ENCODE measurements around the gene PKP1. TPM values are rescaled to one million over a fixed set of nuclear protein-coding genes. Genes with fewer than 3 reads are reported as not detected.

Gene PKP1
- total RNA-seq, 1 donor from 2014 or later = not detected

DNA sequence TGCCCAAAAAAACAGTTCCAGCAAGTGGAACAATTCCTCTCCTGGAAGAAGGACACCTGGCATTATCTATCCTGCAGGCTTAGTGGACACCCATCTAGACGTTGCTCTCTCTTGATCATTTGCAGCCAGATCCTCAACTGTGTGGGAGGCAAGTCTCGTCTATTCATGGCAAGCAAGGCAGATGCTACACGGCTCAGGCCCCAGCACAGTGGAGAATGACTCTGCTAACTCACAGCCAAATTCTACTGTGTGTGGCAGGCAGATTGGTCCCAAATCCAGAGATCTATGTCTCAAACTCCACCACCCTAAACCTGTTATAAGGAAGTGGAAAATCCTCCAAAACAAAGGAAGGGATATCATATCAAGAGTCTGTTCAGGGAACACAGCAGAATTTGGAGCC lies 87.2 kb downstream of the PKP1 start:
- intact Hi-C loops (cut with DNase I) = no loop called here
- Histone ChIP-seq H3K36me3 (no peaks in the 10 kb centered on the region), H3K27me3 (no peaks in the 10 kb centered on the region)

DNA sequence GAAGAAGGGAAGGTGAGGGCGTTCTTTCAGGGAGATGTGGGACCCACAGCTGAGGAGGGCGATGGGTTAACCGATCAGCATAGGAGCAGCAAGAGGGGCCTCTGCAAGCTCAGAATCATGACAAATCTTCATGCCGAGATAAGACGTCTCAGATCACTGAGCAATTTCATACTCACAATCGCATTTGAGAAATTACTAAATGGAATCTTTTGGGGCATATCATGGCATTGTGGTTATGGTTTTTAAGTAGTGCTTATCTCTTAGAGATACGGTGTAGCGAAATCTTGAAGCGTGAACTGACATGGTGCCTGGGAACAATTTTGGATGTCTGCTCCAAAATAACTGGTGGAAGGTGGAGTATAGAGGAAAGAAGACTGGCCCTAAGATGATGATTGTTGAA lies 88.0 kb downstream of the PKP1 start:
- TF ChIP-seq, protein P1, sequence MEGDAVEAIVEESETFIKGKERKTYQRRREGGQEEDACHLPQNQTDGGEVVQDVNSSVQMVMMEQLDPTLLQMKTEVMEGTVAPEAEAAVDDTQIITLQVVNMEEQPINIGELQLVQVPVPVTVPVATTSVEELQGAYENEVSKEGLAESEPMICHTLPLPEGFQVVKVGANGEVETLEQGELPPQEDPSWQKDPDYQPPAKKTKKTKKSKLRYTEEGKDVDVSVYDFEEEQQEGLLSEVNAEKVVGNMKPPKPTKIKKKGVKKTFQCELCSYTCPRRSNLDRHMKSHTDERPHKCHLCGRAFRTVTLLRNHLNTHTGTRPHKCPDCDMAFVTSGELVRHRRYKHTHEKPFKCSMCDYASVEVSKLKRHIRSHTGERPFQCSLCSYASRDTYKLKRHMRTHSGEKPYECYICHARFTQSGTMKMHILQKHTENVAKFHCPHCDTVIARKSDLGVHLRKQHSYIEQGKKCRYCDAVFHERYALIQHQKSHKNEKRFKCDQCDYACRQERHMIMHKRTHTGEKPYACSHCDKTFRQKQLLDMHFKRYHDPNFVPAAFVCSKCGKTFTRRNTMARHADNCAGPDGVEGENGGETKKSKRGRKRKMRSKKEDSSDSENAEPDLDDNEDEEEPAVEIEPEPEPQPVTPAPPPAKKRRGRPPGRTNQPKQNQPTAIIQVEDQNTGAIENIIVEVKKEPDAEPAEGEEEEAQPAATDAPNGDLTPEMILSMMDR (IDR thresholded peaks at IDR 0.05) = no peak
- no peak for DNase-seq (ENCODE audit: low spot score in 2 of 2)
- no peaks in the 10 kb centered on the region for H3K27me3 ChIP-seq
- H3K36me3 ChIP-seq = no peaks in the 10 kb centered on the region
- H3K27ac ChIP-seq = no peak overlapping the region
- no peaks in the 10 kb centered on the region for H3K4me1 ChIP-seq
- H3K9me3 ChIP-seq = no peaks in the 10 kb centered on the region
- intact Hi-C loops (cut with DNase I) = no loop called here
- H3K4me3 ChIP-seq = no peak overlapping the region

More for the DNA sequence above, 87.2 kb downstream of the PKP1 start:
- DNase-seq (ENCODE audit: low spot score in 2 of 2) = no peak
- no peak overlapping the region for H3K27ac ChIP-seq
- TF ChIP-seq, protein P1 (IDR thresholded peaks at IDR 0.05) = no peak
- no peaks in the 10 kb centered on the region for H3K4me1 ChIP-seq
- H3K4me3 ChIP-seq = no peak overlapping the region
- no peaks in the 10 kb centered on the region for H3K9me3 ChIP-seq

DNA sequence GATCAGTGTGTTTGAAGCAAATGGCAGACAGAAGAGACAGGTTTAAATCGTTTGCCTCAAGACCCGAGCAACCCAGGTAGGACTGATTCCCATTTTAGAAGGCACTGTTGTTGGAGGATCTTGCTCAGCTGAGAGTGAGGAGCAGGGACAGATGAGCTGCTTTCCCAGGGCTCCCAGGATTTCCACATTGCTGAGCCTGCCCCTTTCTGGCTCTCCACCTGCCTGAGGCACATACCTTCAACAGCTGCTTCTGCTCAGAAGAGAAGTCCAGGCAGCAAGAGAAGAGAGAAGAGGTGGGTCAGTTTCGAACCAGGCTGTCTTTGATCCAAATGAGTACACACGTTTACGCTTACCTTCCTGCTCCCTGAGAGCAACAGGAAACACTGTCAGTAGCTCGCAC lies 88.5 kb downstream of the PKP1 start:
- Histone ChIP-seq H3K4me1 (no peaks in the 10 kb centered on the region), H3K9me3 (no peaks in the 10 kb centered on the region), H3K36me3 (no peaks in the 10 kb centered on the region), H3K27me3 (no peaks in the 10 kb centered on the region), H3K4me3 (no peak overlapping the region), H3K27ac (no peak overlapping the region)
- intact Hi-C loops (cut with DNase I) = no loop called here
- TF ChIP-seq, protein P1 (IDR thresholded peaks at IDR 0.05) = no peak
- no peak for DNase-seq (ENCODE audit: low spot score in 2 of 2)

- H3K27ac ChIP-seq = no peak overlapping the region
- no peaks in the 10 kb centered on the region for H3K36me3 ChIP-seq
- intact Hi-C loops (cut with DNase I) = no loop called here
- no peak overlapping the region for H3K4me3 ChIP-seq
- DNase-seq (ENCODE audit: low spot score in 2 of 2) = no peak
- TF ChIP-seq, protein P1 (IDR thresholded peaks at IDR 0.05) = no peak
- no peaks in the 10 kb centered on the region for H3K9me3 ChIP-seq
- H3K4me1 ChIP-seq = no peaks in the 10 kb centered on the region
- no peaks in the 10 kb centered on the region for H3K27me3 ChIP-seq
Observed at GRCh38 chr1:201374364-201374763, 91.1 kb downstream of the PKP1 start.

DNA sequence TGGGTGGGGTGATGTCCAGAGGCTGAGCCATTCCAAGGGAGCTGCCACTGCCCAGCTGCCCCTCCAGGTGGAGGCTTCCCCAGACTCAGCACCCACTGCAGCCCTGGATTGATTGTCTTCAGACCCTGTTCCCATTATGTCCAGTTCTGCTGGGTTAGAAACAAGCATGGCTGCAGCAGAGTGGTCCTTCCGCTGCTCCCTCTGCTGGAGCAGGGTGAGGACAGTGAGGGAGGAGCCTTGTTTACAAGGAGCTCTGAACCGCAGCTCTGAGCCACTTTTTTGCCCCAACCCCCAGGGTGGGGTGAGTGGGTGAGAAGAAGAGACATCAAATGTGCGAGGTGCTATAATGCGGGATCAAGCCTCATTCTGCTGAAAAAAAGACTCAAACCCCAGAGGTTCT lies 91.9 kb downstream of the PKP1 start:
- no peak overlapping the region for H3K4me3 ChIP-seq
- H3K27me3 ChIP-seq = no peaks in the 10 kb centered on the region
- no peaks in the 10 kb centered on the region for H3K36me3 ChIP-seq
- intact Hi-C loops (cut with DNase I) = no loop called here
- H3K9me3 ChIP-seq = no peaks in the 10 kb centered on the region
- H3K4me1 ChIP-seq = no peaks in the 10 kb centered on the region
- TF ChIP-seq, protein P1 (IDR thresholded peaks at IDR 0.05) = no peak
- DNase-seq (ENCODE audit: low spot score in 2 of 2) = no peak
- no peak overlapping the region for H3K27ac ChIP-seq

- TF ChIP-seq, protein P1 (IDR thresholded peaks at IDR 0.05) = no peak
- Histone ChIP-seq H3K4me1 (no peaks in the 10 kb centered on the region), H3K9me3 (no peaks in the 10 kb centered on the region), H3K36me3 (no peaks in the 10 kb centered on the region), H3K4me3 (no peak overlapping the region), H3K27me3 (no peaks in the 10 kb centered on the region), H3K27ac (no peak overlapping the region)
- DNase-seq (ENCODE audit: low spot score in 2 of 2) = no peak
- intact Hi-C loops (cut with DNase I) = no loop called here
Observed at GRCh38 chr1:201376107-201376463, 92.8 kb downstream of the PKP1 start.
